HCEC 1CT (cell line): ENCODE data around the gene ISY1.
"Not testable (repeated sequence)": the region's sequence is repeated elsewhere in the genome, so short reads cannot be mapped to it uniquely, and the experiment has no call there.

Experiments
- DNase-seq: peaks from one replicate; pipeline ENCODE4 v3.0.0-alpha.2; 2017

The ISY1 gene

GRCh38 chr3:129119365-129120100 lies 41.3 kb downstream of the ISY1 start:
- DNase-seq, result no peak

DNA sequence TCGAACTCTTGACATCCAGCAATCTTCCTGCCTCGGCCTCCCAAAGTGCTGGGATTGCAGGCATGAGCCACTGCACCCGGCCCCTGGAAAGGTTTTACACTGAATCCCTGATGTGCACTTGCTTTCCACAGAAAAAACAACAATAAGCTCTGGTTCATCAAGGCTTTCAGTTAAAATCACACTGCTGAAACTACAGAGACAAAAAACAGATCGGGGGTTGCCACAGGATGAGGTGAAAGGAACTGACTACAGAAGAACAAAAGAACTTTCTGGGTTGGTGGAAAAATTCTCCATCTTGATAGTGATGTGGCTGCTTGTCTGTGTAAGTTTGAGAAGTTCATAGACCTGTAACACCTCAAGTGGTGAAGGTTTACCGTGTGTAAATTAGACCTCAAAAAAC lies 42.1 kb downstream of the ISY1 start:
- DNase-seq, result no peak

DNA sequence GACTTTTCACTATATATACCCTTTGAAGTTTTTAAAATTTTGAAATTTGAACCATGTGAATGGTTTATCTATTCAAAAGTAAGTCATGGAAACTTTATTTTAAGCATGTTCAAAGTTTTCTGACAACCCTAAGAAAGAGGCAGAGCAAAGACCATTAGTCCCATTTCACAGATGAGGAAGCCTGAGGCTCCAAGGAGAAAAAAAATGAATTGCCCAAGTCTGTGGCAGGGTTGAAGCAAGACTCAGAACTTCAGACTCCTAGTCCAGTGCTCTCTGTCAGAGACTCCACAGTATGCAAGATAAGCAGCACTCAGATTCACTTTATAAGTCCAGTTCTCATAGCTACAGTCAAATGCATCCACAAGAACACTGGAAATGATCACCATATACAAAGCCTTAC lies 43.7 kb downstream of the ISY1 start:
- DNase-seq, result no peak

DNA sequence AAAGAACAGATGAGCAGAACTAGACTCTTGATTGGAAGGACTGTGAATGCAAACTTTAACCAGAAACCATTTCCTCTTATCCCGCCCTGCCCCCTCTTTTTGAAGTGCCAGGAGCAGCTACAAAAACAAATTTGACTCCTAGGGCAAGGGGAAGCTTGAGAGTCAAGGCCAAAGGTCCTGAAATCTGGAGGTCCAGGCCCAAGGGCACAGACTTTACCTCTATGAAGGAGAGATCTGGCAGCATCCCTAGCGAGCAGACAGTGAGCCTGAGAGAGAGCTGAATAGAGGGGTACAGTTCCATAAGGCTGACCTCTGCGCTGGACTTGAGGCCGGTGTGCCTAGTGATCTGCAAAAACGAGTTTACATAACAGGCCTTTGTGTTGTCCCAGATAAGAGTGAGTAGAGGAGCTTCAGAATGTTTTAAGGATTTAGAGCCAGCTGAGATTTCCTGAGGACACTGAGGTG lies 44.3 kb downstream of the ISY1 start:
- no peak for DNase-seq

DNA sequence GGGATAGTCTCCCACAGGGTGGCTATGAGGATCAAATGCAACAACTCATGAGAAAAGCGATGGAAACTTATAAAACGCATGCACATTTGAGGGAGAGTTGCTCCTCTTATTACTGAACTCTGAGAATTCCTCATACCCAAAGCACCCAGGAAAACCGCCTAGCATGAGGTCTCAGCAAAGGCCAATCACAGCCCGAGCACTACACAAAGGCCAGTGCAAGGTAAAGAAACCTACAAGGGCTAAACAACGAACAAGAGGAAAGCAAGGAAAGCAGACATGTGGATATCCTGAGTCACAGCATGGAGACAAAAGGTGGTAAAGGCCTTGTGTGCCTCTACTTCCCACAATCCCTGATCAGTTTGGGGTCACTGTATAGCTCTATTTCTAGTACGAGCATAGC lies 46.4 kb downstream of the ISY1 start:
- no peak for DNase-seq

- DNase-seq, result no peak
Measured at GRCh38 chr3:129112308-129113052, 48.4 kb downstream of the ISY1 start.

DNA sequence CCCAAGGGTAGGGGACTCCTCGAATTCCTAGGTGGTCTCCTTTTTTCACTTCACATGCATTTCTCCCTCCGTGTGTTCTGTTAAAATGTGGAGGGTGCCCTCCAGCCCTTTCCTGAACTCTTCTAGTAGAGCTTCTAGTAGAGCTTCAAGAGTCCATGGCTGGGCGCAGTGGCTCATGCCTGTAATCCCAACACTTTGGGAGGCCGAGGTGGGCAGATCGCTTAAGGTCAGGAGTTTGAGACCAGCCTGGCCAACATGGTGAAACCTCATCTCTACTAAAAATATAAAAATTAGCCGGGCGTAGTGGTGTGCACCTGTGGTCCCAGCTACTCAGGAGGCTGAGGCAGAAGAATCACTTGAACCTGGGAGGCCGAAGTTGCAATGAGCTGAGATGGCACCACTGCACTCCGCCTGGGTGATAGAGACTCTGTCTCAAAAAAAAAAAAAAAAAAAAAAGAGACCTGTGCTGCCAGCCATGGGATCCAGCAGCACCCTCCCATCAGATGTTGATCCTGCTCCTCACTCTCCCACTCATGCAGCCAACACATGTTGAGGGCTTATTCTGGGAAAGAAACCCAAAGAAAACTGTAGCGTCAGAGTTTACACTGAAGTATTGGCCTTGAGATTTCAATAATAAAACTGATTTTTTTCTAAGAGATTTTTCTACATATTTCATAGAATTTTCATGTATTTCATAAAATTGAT lies 49.6 kb downstream of the ISY1 start:
- DNase-seq, result not testable (repeated sequence)

DNA sequence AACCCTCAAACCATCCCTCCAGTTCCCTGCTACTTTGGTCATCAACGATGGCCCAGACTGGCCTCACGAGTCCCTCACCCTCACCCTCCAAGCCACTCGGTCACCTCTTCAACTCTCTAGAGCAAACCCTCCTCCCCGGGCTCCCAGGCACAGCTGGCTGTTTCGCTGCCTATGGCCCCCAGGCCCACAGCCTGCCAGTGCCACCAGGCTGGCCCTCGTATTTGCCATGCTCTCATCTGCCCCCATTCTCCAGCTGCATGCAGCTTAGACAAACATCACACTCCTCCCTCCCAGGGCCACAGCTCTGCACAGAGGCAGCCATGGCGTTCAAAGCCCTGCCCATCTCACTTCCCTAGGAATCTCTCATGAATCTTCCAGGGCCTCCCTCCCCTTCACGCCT lies 53.1 kb downstream of the ISY1 start:
- DNase-seq, result no peak

DNA sequence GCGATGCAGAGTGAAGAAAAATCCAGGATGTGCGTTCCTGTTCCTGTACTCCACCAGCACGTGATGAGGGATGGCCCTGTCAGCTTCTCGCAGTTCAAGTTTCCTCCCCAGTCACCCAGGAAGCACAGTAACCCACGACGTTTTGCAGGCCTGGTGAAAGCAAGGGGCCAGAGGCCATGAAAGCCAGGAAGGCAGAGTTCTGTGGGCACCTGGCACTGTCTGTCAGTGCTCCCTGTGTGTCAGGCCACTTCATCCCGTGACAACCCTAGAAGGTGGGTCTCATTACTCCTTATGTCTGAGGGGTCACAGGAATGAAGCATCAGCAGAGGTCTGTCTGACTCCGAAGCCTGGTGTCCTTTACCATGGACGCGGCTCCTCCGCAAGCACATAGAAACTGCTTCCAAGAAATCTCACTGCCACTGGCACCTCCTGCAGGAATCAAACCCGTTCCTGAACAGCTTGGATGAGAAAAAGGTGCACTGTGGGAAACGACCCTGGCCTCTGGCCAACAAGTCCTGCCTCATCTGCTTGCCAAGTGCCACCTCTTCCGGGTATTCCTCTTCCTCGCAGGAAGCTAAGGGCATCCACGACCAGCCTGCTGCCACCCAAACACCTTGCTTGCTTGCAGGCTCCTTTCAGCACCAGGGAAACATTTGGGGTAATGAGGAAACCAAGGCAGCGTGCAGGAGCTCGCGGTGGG lies 53.8 kb downstream of the ISY1 start:
- no peak for DNase-seq

GRCh38 chr3:129106320-129106719 lies 54.5 kb downstream of the ISY1 start:
- no peak for DNase-seq

GRCh38 chr3:129105862-129106261 lies 55.0 kb downstream of the ISY1 start:
- no peak for DNase-seq

DNA sequence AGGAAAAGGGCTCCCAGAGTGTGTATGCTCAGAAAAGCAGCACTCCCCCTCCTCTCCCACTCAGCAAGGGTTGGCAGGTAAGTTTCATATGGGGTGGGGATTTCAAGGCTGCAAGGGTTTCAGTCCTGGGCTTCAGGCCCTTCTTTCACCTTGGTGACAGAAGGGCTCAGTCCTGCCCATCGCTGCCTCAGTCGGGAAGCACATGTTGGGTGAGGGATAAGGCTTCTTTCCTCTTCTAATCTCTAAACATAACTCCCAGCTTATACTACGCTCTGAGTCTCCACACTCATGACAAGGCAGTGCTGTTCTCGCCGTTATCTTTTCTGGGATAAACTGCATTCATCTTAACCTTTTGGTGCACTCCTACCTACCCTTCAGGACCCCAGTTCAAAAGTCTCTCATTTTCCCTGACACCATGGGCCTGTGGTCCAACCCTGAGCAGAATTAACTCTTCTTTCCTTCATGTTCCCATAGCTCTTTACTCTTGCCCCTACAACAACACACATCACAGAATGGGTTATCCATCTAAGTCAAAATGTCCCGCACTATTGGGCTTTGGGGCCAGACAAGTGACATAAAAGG lies 56.3 kb downstream of the ISY1 start:
- DNase-seq, result no peak

- DNase-seq, result no peak
Measured at GRCh38 chr3:129104051-129104450, 56.8 kb downstream of the ISY1 start.

GRCh38 chr3:129103296-129103695 lies 57.6 kb downstream of the ISY1 start:
- no peak for DNase-seq

DNA sequence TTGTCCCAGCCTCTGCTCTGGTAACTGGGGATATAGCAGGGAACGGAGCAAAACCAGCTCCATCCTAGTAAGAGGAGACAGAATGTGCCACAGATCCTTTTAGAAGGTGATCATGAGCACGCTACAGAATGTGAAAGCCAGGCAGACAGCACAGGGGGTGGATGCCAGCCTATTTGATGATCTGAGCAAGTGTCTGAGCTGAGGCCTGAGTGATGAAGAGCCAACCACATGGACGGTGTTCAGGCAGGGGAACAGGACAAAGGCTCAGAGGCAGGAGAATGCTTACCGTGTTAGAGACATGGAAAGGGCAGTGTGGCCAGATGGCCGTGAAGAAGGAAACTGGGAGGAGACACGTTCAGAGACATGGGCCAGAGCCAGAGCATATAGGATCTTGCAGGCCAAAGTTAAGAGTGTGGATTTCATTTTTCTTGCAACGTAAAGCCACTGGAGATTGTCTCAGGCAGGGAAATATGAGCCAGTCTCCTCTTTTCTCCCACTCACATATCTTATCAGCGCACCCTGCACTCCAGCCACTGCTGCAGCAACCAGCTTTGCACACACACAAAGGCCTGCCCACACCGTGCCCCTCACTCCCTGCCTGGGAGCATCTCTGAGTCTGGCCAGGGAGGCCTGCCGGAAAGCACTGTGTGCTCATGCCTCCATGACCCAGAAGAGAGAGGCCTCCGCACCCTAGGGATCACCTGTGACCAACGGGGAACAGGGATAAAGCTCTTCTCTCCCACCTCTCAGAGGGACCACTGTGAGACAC lies 59.3 kb downstream of the ISY1 start:
- no peak for DNase-seq

- no peak for DNase-seq
Measured at GRCh38 chr3:129100274-129100673, 60.6 kb downstream of the ISY1 start.

DNA sequence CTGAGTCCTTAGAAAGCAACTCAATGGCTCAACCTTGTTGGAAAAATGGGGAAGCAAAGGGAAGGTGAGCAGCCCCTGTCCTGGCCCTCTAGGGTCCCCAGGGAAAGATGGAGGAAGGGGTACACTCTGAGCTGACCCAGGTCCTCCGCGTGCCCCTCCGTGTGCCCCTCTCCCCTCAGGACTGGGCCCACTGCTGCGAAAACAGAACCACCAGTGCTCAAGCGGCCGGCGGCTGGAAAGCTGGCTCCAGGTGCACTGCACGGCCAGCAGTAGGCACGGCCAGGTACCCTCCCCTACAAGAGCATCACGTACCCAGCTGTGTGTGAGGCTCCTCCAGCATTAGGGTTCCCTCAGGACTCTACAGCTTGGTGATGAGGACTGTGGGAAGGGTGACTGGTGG lies 65.6 kb downstream of the ISY1 start:
- DNase-seq, result no peak

DNA sequence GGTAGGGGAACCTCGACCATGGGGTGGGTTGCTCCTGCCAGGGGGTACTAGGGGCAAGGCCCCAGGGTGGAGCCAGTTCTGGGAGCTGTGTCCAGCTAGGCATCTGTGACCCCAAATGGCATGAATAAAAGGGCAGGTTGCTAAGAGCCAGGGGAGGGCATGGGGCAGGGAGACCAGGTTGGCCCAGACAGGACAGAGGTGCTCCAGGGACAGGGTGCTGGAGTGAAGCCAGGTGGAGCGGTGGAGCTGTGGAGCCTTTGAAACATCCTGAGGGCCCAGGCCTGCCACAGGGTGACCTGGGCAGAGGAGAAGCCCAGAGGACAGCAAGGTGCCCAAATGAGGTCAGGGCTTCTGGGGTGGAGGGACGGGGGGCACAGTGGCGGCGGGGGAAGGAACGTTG lies 72.6 kb downstream of the ISY1 start:
- not testable (repeated sequence) for DNase-seq

DNA sequence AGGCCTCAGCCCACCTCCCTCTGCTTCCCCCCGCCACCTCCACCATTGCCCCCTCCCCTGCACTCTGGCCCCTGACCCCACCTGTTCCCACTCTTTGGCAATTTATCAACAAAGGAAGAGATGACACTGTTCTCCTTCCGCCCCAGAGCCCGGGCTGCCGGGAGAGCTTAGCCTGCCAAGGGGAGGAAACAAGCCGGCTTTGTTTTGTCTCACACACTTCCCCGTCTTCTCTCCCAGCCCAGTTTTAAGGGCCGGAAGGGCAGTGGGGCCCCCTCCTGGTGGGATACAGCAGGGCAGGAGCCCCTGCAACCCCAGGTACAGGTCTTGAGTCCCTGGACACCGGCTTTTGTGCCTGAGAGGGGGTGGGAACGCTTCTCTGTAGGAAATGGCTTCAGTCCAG lies 73.0 kb downstream of the ISY1 start:
- DNase-seq, result not testable (repeated sequence)

DNA sequence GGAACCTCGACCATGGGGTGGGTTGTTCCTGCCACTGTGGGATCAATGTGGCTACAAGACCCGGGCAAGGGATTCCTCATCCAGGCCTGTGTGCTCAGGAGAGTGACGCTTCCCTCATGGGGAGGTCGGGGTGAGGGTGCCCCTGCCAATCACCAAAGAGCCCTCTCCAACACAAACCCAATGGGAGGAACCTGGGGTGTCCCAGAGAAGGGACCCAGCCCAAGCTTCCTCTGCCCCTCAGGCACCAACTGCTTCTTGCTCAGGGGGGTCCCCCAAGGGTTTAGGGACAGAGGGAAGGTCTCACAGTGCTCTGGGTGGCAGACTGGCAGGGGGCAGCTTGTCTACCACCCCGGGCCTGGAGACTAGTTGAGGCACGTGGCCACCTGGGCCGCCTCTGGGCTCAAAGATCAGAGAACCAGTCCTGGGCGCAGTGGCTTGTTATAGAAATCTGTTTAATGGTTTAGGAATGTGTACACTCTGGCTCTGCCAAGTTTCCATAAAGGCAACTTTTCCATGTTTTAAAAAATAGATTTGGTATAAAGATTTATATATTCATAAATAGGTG lies 73.6 kb downstream of the ISY1 start:
- DNase-seq, result no peak

DNA sequence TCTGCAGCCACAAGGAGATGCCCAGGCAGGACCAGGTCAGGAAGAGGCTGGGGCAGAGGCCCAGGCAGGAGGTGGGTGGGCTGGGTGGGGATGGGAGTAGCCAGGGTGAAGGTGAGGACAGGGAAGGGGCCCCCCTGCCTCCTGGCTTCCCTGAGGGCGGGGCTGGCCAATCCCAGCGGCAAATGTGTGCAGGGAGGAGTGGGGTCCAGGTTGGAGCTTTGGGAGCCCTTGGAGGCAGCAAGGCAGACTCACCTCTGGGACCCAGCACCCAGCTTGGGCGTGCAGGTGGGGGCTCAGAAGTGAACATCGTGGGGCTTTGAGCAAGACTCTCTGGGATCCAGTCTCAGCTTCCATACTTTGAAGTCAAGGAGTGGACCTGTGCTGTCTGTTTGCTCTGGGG lies 75.0 kb downstream of the ISY1 start:
- no peak for DNase-seq
